HG03039 (cell line): ENCODE measurements around the gene ENO1.
"Not testable (repeated sequence)": the region's sequence is repeated elsewhere in the genome, so short reads cannot be mapped to it uniquely, and the experiment has no call there.

Experiments used
- ATAC-seq: cut with Tn5 transposase; IDR thresholded peaks from one replicate; pipeline ENCODE4 v1.9.1; 2021; ENCODE audit warnings: mild to moderate bottlenecking, moderate library complexity; ENCODE audit not compliant: unreplicated experiment

The ENO1 gene

GRCh38 chr1:8848663-8849386 lies 29.7 kb downstream of the ENO1 start:
- ATAC-seq = no peak

DNA sequence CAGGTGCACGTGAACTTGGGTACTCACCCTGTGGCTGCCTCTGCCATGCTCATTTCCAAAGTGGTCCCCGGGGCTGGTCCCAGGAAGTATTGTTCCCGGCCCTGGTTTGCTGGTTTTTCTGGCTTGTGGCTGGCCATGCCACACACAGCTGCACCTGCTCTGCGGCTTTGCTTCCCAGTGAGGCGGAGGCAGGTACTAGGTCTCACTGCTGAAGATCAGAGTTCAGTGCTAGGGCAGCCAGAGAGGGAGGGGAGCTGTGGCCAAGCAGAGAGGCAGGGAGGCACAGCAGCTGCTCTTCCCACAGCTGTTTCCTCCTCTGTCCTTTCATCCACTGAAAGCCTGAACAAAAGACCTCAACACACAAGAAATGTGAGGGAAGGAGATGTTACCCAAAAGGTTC lies 30.5 kb downstream of the ENO1 start:
- no peak for ATAC-seq

DNA sequence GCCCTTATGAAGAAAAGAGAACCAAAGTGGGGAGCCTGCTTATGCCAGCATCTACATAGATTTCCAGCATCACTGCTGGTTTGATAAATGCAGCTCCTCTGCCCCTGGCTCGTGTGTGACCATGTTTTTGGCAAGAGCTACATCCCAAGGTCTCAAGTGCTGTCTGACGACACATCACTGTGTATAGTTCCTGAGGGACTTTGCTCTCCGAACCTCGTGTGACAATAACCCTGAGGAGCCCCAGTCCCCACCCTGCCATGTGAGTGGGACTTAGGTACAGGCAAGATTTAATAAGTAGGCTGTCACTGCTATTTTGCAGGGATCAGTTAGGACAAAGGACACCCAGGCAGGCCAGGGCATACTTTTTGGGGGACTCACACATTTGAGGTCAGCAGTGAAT lies 32.2 kb downstream of the ENO1 start:
- no peak for ATAC-seq

- ATAC-seq = no peak
These were observed 33.1 kb downstream of the ENO1 start for GRCh38 chr1:8845104-8846097.

GRCh38 chr1:8844501-8845006 lies 33.9 kb downstream of the ENO1 start:
- ATAC-seq = no peak

GRCh38 chr1:8841395-8841794 lies 37.1 kb downstream of the ENO1 start:
- ATAC-seq = no peak

DNA sequence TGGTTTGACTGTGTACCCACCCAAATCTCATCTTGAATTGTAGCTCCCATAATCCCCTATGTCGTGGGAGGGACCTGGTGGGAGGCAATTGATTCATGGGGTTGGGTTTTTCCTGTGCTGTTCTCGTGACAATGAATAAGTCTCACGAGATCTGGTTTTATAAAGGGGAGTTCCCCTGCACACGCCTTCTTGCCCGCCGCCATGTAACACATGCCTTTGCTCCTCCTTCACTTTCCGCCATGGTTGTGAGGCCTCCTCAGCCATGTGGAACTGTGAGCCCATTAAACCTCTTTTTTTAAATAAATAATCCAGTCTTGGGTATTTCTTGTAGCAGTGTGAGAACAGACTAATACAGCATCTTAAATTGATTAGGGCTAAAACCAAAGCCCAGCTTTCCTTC lies 38.5 kb downstream of the ENO1 start:
- no peak for ATAC-seq

DNA sequence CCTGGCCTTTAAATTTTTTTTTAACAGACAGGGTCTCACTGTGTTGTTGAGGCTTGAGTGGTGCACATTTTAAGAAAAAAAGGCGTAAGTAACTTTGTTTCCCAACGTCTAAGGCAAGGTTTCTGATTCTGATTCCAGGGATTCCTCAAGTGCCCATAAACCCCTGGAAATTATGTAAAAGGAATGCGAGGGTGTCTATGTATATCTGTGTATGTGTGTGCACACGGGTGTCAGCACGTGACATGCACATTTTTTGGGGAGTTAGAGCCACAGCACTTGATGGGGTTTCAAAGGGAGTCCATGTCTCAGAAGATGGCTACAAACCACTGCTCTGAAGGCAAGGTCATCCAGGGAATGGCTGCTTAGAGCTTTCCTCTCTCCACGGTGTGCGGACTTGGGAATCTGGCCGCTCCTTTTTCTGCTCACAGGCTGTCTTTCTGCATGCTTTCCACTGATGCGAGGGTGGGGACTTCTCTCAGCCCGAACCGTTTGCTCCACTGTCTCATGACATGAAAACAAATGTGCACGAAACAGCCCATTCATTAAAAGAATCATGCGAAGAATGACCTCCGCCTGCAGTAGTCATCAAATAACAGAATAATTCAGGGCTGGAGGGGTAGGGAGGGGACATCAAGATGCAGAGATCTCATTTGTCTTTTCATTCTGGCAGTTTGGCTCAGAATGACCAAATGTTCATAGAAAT lies 42.4 kb downstream of the ENO1 start:
- no peak for ATAC-seq

DNA sequence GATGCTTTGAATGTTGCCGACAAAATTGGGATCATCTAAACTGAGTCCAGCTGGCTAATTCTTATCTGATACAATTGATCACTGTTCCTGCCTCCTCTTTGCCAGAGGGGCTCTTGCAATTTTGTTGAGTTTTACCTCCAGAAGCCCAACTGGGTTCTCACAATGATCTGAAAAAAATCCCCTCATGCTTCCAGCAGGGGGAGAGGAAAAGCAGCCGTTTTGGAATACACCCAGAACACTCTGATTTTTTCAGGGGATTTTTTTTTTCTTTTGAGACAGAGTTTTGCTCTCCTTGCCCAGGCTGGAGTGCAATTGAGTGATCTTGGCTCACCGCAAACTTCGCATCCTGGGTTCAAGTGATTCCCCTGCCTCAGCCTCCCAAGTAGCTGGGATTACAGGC lies 47.1 kb downstream of the ENO1 start:
- no peak for ATAC-seq

DNA sequence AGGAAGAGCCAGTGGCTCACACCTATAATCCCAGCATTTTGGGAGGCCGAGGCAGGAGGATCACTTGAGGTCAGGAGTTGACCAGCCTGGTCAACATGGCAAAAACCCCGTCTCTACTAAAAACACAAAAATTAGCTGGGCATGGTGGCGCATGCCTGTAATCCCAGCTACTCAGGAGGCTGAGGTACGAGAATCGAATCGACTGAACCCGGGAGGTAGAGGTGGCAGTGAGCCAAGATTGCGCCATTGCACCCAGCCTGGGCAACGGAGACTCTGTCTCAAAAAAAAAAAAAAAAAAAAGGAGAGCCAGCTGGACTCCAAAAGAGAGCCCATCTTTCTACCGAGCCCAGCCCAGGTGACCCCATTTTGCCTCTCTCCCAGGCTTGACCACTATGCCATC lies 47.8 kb downstream of the ENO1 start:
- ATAC-seq = not testable (repeated sequence)

DNA sequence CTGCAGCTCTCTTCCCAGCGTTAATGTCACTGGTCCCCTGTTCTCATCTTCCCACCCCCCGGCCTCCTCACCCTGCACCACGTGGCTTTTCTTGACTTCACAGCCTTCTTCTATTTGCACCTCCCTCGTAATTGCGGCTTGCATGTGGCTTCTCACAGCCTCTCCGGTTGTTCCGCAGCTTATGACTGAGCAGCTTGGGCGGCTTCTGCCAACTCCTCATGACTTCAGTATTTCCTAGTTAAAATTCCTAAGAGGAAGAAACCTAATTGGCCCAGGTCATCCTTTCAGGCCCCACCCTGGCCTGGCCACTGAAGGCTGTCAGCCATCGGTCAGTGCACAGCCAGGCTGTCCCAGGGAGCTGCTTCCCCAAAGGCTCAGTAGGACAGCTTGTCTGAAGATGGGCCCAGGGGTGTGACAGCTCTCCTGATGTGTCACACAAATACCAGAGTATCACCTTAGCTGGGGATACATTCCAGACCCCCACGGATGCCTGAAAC lies 52.5 kb downstream of the ENO1 start:
- no peak for ATAC-seq

GRCh38 chr1:8823295-8823664 lies 55.2 kb downstream of the ENO1 start:
- ATAC-seq = no peak

DNA sequence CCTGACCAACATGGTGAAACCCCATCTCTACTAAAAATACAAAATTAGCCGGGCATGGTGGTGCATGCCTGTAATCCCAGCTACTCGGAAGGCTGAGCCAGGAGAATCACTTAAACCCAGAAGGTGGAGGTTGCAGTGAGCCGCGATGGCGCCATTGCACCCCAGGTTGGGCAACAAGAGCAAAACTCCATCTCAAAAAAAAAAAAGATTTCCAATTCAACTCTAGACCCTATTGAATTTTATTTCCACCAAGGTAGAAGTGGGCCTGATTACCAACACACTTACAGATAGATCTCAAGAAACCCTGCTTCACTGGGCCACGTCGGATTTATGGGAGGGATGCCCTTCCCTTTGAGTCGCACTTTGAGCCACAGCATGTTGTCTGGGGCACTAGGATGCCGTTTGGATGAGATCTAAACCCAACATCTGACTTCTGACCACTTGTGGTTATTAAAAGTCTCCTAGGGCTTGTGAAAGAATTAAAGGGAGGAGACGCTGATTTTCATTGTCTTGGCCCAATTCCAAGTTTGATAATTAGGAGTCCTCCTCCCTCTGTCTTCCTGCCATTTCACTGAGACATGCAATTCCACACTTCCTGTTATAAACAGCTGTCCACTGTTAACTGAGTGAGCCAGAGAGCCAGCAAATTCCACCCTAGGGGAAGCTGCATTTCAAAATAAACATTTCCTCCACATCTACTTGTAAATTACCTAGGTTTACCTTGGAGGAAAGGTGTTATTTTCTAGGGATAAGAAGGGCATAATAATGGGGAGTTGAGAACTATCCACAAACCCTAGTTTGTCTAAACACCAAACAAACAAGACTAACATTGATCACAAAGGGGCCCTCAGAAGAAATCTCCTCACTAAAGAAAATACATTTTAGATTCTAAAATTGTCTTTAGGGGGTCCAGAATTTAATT lies 55.9 kb downstream of the ENO1 start:
- no peak for ATAC-seq

DNA sequence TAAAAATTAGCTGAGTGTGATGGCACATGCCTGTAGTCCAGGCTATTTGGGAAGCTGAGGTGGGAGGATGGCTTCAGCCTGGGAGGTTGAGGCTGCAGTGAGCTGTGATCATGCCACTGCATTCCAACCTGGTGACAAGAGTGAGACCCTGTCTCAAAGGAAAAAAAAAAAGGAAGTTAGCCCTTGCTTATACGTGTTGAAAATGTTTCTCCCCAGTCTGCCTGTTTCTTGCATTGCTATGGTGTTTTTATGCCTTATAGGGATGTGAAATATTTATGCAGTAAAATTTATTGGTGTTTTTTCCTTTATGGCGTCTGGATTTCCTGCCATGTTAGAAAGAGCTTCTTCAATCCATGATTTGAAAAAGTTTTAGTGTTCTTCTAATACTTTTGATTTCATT lies 57.4 kb downstream of the ENO1 start:
- ATAC-seq = no peak

GRCh38 chr1:8818789-8819188 lies 59.7 kb downstream of the ENO1 start:
- ATAC-seq = not testable (repeated sequence)

DNA sequence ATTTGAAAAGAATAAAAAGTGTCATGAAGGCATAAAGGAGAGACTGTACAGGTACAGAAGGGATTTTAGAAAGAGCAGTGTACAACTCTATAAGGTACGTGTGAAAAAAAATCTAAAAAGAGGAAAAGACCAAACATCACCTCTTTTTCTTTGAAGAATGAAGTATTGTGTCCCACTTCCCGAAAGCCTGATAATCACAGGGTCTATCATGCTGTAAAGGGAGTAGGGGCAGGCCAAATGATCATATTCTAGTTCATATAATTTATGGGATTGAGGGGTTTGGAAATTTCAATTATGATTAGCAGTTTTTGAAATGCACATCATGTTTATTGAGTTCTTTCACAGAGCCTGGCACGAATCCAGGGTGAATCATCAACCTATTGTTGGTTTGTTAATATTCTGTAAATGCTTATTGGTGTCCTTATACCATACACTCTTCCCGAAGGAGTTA lies 60.1 kb downstream of the ENO1 start:
- no peak for ATAC-seq

DNA sequence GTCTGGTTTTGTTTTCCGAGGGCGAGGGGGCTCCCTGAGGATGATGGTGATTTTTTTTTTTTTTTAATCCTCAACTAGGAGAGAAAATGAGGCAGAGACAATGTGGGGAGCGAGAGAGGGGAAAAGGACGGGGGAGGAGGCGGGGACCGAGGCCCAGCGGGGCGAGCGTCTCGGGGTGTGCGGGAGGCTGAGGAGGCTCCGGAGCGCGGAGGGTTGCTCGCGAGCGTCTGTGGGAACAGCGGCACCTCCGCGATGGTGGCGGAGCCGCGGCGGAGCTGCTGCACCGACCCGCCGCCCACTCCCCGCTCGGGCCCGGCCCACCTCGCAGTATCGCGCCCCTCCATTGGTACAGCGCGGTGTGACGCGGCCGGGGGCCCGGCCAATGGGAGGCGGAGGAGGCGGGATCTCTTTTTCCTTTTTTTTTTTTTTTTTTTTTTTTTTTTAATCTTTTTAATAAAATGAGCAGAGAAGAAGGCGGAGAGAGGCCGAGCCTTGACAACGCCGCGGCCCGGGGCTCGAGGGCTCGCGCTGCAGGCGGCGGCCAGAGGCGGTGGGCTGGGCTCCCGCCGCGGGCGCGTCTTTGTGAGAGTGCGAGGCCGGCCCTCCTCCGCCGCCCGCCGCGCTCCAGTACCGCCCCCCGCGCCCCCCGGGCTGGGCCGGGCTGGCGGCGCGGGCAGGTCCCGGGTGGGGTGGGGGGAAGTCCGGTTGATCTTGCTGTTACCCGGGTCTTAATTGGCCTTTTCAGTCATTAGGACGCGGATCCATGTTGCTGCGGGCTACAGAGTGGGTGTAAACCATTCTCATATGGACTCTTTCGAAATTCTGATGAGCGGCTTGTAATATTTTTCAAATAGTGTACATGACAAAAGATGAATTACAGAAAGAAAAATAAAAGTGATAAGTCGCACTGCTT lies 60.8 kb downstream of the ENO1 start, which contains the start of gene RERE:
TSS of gene RERE (minus strand) at position 229 of the 913 bp plus-strand sequence.
- peak; percentile 94 for ATAC-seq

- no peak for ATAC-seq
These were observed 61.6 kb downstream of the ENO1 start for GRCh38 chr1:8816831-8817411.
